Measurements from ENCODE around the gene CPNE7.

CPNE7 gene

DNA sequence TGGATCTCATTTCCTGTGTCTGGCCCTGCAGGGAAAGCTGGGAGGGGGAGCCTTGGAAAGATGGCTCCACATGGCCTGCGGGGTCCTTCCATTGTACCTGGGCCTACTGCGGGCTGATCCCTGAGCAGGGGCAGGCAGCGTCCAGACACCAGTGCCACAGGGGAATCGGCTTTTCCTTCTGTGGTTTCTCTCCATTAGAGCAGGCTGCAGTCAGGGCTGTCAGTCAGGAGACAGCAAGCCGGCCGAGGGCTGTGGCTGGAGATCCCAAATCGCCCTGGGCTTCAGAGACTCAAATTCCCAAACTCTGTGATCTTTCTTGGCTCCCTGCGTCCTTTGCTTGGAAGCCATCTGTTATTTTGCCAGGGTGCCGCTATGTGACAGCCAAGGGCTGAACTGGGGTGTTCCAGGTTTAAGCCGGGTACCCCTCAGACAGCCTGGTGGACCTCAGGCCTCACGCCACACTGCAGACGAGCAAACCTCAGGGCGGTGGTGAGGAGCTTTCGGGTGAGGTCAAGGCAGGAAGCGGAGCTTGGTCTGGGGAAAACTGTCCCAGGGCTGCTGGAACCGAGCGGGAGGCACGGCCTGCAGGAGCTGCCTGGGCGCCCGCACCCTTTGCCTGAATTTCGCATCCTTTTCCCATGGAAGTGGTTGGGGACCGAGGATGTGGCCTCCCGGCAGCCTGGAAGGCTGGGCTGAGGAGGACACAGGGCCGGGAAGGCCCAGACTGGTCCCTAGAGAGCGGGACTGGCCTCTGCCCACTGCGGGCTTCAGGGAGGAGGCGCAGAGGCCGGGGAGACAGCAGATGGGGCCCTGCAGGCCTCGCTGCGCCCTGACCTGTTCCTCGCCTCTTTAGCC lies 1.5 kb upstream of the CPNE7 start:
- DNase-seq (ENCODE audit: low read depth in 1 of 2, low spot score in 1 of 2), result no peak
- no peak overlapping the region for H3K4me3 ChIP-seq (replicated peaks; ENCODE audit: insufficient read depth, low read length)
- no peaks in the 10 kb centered on the region for H3K27me3 ChIP-seq (ENCODE audit: insufficient read depth, poor library complexity, severe bottlenecking)
- TF ChIP-seq SPI1 (IDR thresholded peaks at IDR 0.05; ENCODE audit: borderline replicate concordance, low read depth) (no peak), POLR2AphosphoS5 (IDR thresholded peaks at IDR 0.05; ENCODE audit: low read depth) (no peak), GABPA (IDR thresholded peaks at IDR 0.05; ENCODE audit: low read depth) (no peak)
- TF ChIP-seq, protein P1, sequence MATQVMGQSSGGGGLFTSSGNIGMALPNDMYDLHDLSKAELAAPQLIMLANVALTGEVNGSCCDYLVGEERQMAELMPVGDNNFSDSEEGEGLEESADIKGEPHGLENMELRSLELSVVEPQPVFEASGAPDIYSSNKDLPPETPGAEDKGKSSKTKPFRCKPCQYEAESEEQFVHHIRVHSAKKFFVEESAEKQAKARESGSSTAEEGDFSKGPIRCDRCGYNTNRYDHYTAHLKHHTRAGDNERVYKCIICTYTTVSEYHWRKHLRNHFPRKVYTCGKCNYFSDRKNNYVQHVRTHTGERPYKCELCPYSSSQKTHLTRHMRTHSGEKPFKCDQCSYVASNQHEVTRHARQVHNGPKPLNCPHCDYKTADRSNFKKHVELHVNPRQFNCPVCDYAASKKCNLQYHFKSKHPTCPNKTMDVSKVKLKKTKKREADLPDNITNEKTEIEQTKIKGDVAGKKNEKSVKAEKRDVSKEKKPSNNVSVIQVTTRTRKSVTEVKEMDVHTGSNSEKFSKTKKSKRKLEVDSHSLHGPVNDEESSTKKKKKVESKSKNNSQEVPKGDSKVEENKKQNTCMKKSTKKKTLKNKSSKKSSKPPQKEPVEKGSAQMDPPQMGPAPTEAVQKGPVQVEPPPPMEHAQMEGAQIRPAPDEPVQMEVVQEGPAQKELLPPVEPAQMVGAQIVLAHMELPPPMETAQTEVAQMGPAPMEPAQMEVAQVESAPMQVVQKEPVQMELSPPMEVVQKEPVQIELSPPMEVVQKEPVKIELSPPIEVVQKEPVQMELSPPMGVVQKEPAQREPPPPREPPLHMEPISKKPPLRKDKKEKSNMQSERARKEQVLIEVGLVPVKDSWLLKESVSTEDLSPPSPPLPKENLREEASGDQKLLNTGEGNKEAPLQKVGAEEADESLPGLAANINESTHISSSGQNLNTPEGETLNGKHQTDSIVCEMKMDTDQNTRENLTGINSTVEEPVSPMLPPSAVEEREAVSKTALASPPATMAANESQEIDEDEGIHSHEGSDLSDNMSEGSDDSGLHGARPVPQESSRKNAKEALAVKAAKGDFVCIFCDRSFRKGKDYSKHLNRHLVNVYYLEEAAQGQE (IDR thresholded peaks at IDR 0.05; ENCODE audit: insufficient replicate concordance, low read depth), result no peak
- TF ChIP-seq, protein P2, sequence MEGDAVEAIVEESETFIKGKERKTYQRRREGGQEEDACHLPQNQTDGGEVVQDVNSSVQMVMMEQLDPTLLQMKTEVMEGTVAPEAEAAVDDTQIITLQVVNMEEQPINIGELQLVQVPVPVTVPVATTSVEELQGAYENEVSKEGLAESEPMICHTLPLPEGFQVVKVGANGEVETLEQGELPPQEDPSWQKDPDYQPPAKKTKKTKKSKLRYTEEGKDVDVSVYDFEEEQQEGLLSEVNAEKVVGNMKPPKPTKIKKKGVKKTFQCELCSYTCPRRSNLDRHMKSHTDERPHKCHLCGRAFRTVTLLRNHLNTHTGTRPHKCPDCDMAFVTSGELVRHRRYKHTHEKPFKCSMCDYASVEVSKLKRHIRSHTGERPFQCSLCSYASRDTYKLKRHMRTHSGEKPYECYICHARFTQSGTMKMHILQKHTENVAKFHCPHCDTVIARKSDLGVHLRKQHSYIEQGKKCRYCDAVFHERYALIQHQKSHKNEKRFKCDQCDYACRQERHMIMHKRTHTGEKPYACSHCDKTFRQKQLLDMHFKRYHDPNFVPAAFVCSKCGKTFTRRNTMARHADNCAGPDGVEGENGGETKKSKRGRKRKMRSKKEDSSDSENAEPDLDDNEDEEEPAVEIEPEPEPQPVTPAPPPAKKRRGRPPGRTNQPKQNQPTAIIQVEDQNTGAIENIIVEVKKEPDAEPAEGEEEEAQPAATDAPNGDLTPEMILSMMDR (IDR thresholded peaks at IDR 0.05; ENCODE audit: insufficient read depth, low read length), result no peak
- H3K27ac ChIP-seq (replicated peaks), result no peak overlapping the region

DNA sequence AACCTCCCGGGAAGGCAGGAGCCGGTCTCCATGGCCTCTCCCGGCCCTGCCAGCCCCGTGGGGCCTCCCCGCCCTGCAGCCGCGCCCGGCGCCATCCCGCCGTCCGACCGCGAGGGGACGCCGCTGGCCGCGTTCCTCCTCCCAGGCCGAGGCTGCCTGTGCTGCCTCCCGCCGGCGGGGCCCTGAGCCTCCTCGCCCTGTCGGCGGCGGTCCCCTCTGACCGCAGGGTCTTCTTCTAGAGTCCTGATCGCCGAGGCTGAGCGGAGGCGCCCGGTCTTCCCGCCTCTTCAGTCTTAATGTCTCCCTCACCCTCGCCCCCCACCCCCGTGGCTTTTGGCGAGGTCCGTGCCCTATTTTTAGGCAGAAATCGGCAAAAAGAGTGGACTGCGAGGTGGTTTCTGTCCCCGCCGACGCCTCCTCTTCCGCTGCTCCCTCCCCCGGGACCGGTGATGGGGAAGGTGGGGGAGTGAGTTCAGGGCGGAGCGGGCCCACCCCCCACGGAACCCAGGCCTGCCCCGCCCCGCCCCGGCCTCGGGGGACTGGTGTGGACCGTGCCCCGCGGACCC lies 794 bp upstream of the CPNE7 start:
- no peak overlapping the region for H3K27ac ChIP-seq (replicated peaks)
- TF ChIP-seq GABPA (IDR thresholded peaks at IDR 0.05; ENCODE audit: low read depth), result no peak
- TF ChIP-seq, protein P1 (IDR thresholded peaks at IDR 0.05; ENCODE audit: insufficient replicate concordance, low read depth), result no peak
- TF ChIP-seq, protein P2 (IDR thresholded peaks at IDR 0.05; ENCODE audit: insufficient read depth, low read length), result peak; percentile 35
- DNase-seq (ENCODE audit: low read depth in 1 of 2, low spot score in 1 of 2), result peak; percentile 20 to 26
- no peaks in the 10 kb centered on the region for H3K27me3 ChIP-seq (ENCODE audit: insufficient read depth, poor library complexity, severe bottlenecking)
- H3K4me3 ChIP-seq (replicated peaks; ENCODE audit: insufficient read depth, low read length), result peak overlapping the region; percentile 16; the same call in 1 of the 2 replicates

DNA sequence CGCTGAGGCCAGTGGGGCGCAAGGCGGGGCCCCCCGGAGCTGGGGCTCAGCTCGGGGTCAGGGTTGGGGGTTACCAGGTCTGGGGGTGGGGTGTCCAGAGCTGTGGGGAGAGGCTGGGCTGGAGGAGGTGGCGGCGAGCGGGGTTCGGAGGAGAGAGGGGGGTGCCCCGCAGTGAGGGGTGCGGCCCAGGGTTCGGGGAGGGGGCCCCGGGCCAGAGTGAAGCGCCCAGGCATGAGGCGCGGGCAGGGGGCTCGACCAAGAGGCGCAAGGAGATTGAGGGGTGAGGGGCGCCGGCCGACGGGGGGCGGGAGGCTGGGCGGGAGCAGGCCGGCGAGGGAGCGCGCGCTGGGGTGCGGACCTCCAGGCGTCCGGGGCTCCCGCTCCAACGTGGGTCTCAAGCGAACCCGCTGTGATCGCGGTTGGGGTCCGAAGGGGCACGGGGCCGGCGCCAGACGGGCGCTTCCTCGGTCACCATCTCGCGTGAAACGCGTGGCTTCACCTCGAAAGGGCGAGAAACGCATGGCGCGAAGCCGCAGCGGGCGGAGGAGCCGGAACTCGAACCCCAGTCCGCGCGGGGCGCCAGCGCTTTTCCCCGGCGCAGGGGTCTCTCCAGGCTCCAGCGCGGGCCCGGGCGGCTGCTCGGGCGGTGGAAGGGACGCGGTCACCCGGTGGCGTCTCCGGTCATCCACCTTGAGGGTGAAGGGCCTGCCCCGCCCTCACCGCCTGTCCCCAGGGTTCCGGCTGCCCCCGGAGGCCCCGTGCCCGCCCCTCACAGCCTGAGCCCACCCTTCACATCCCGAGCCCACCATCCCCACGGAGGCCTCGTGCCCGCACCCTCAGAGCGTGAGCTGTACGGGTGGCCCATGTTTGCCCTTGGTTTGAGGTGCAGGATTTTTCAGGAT lies 846 bp downstream of the CPNE7 start:
- DNase-seq (ENCODE audit: low read depth in 1 of 2, low spot score in 1 of 2), result no peak
- Histone ChIP-seq H3K4me3 (replicated peaks; ENCODE audit: insufficient read depth, low read length) (no peak overlapping the region), H3K27ac (replicated peaks) (no peak overlapping the region), H3K27me3 (ENCODE audit: insufficient read depth, poor library complexity, severe bottlenecking) (no peaks in the 10 kb centered on the region)
- TF ChIP-seq, protein P2 (IDR thresholded peaks at IDR 0.05; ENCODE audit: insufficient read depth, low read length), result no peak
- TF ChIP-seq SPI1 (IDR thresholded peaks at IDR 0.05; ENCODE audit: borderline replicate concordance, low read depth) (no peak), GABPA (IDR thresholded peaks at IDR 0.05; ENCODE audit: low read depth) (no peak), POLR2AphosphoS5 (IDR thresholded peaks at IDR 0.05; ENCODE audit: low read depth) (no peak)
- TF ChIP-seq, protein P1 (IDR thresholded peaks at IDR 0.05; ENCODE audit: insufficient replicate concordance, low read depth), result no peak
